GM19452 (cell line): ENCODE data around the gene SERPINB6.
"Not testable (repeated sequence)": the region's sequence is repeated elsewhere in the genome, so short reads cannot be mapped to it uniquely, and the experiment has no call there.

Experiments used
- ATAC-seq: cut with Tn5 transposase; IDR thresholded peaks from one replicate; pipeline ENCODE4 v1.9.1; 2021; ENCODE audit not compliant: unreplicated experiment

SERPINB6 gene

DNA sequence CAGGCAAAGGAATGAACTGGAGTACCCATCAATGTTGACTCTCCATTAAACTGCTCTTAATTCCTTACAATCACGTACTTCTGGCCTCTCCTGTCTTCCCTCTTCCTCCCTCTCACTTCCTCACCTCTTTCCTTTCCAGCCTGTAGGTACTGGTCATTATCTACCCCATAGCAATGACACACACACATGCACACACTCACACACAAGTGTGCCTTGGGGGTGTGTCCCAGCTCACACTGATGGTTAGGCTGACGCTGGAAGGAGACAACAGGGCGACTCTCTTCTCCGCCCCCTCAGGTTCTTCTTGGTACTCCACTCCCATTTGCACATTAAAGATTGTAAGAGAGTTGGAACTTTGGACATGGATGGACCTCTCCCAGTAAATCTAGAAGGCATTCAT is 54.3 kb downstream of the SERPINB6 start:
- no peak for ATAC-seq

DNA sequence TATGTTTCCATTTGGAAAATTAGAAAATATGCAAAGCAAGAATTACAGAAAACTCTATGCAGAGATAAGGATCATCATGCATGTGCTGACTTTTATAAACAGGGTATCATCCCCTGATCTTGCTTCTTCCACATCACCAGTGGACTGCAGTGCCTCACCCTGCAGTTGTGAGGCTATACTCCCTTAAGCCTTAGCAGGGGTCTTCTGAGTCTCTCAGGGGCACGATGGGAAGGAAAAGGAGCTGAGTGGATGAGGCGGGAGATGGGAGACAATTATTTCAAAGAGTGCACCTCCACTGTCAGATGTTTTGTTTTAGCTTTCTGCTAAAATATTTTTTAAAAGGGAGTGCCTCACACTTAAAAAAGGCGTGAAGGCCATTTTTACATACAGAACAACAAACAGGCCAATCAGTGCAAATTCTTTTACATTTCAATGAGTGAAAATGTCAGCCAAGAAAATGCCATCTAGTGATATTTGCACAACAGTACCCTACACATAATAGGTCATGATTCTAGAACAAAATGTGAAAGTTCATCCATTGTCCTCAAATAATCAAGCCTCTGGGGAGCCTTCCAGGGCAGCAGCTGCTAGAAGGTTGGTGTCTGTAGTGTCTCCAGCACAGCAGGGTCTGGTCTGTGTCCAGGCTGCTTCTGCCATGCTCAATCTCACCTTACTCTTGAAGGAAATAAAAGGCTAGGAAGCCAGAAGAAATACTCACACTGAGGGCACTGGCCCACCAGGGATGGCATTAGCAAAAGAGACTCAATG is 55.0 kb downstream of the SERPINB6 start:
- ATAC-seq = no peak

DNA sequence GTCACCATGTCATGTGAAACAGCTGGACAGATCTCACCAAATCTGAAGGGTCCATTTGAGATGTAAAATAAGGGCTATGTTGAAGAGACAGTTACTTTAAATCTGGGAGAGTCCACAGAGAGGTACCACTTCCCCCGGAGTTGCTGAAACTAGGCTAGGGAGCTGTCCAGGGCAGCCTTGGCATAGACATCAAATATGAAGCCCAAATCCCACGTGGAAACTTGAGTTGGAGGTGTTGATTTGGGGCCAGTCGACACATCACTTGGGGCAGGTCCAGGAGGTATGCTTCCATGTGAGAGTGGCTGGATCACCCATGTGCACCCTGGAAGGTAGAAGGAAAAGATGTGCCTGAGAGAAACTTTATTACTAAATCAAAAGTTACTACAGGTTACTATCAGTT is 56.2 kb downstream of the SERPINB6 start:
- ATAC-seq = no peak

DNA sequence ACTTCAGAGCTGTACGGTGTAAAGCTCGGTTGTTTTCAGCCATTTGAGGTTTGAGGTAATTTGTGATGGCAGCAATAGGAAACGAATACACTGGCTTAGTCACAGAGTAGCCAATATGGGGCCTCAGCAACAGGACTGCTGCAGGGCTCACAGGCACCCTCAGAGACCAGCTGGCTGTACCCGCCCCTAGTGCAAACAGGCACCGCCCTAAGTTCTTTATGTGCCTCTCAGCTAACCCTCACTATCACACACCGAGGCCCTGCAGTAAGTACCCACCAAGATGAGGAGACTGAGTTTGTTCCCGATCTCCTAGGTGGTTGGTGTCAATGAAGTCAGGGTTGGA is 57.1 kb downstream of the SERPINB6 start:
- no peak for ATAC-seq

DNA sequence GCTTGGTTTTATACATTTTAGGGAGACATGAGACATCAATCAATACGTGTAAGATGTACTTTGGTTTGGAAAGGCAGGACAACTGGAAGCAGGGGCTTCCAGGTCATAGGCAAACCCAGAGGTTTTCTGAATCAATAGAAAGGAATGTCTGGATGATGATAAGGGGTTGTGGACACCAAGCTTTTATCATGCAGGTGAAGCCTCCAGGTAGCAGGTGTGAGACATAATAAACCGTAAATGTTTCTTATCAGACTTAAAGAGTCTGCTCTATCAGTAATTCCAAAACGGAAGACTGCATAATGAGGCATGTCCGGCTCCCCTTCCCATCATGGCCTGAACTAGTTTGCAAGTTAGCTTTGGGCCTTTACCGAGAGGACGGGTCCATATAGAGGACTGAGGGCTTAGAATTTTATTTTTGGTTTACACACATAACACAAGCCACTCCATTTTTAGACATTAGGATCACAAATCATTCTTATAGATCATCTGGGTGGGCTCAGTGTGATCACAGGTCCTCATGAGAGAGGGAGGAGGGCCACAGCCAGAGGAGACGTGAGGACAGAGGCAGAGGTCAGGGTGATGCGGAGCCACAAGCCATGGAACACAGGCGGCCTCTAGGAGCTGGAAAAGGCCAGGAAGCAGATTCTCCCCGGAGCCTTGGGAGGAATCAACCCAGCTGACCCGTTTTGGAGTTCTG is 57.6 kb downstream of the SERPINB6 start:
- no peak for ATAC-seq

DNA sequence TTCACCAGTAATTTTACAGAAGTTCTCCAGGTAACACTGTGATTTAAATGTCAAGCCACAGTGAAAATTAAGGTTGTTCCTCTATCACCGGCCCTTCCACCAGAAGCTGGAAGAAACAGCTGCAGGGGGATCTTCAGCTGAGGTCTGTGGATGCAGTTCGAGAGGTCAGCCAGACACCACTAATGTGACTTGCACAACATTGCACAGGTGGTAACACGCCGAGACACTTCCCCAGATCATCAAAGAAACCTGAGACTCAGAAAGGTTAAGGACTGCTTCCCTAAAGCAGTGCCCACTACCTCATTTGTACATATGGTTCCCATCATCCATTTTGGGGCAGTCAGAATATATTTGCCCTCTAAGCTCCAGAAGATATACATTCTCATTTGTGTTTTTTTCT is 60.2 kb downstream of the SERPINB6 start:
- ATAC-seq = no peak

DNA sequence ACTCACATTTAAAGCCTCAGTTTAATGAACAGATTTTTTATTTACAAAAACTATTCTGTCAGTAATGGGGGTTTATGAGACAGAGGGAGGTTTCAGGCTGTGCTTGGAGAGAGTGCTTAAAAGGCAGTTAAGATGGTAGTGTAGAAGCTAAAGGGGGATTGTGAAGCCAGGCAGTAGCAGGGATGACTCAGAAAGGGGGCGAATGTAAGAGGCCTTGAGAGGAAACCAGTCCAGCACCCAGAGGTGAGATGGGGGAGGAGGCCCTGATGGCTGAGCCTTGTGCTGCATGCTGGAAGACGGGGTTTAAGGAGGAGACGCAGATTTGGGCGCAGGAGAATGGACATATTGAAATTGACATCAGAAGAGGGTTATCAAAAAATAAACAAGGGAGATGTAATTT is 61.6 kb downstream of the SERPINB6 start:
- ATAC-seq = no peak

DNA sequence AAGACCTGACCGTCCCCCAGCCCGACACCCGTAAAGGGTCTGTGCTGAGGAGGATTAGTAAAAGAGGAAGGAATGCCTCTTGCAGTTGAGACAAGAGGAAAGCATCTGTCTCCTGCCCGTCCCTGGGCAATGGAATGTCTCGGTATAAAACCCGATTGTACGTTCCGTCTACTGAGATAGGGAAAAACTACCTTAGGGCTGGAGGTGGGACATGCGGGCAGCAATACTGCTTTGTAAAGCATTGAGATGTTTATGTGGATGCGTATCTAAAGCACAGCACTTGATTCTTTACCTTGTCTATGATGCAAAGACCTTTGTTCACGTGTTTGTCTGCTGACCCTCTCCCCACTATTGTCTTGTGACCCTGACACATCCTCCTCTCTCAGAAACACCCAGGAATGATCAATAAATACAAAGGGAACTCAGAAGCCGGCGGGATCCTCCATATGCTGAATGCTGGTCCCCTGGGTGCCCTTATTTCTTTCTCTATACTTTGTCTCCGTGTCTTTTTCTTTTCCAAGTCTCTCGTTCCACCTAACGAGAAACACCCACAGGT is 62.2 kb downstream of the SERPINB6 start:
- not testable (repeated sequence) for ATAC-seq

DNA sequence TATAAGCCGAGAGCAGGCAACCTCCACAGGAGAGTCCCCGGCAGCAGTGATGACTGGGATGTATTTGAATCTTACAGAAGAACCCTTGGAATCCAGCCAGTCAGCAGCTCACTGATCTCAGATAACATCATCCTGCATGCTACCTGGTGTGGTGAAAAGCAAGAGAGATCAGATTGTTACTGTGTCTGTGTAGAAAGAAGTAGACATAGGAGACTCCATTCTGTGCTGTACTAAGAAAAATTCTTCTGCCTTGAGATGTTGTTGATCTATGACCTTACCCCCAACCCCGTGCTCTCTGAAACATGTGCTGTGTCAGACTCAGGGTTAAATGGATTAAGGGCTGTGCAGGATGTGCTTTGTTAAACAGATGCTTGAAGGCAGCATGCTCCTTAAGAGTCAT is 62.9 kb downstream of the SERPINB6 start:
- ATAC-seq = not testable (repeated sequence)

DNA sequence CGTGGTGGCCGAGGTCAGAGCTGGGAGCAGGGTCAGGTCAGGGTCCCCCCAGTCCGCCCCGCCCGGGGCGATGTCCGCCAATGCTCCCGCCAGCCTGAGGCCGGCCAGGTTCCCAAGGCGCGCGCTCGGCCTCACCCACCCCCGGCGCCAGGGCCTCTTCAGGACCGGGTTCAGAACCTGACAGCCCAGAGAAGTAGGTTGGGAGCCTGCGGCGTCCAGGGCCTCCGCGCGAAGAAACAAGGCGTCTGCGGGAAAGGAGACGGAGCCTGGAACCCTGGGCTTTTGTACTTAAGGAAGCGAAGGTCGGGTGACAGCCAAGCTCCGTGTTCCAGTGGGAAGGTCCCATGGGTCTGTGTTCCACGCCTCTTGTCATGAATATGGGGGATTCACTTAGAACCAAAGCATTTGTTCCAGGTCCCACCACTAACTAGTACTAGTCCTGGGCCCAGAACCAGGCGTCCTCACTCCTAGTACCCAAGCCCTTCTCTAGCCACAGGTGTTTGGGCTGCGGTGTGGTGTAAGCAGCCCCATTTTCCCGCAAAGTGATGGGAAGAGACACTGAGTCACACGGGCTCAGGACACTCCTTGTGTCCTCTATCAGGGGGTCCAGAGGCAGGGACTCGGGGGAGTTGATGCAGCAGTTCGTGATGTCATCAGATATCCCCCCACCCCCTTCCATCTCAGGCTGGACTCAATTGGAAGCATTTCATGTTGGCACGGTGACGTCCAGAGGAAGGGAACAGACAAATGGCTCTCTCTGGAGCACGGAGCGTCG is 67.8 kb downstream of the SERPINB6 start:
- not testable (repeated sequence) for ATAC-seq

DNA sequence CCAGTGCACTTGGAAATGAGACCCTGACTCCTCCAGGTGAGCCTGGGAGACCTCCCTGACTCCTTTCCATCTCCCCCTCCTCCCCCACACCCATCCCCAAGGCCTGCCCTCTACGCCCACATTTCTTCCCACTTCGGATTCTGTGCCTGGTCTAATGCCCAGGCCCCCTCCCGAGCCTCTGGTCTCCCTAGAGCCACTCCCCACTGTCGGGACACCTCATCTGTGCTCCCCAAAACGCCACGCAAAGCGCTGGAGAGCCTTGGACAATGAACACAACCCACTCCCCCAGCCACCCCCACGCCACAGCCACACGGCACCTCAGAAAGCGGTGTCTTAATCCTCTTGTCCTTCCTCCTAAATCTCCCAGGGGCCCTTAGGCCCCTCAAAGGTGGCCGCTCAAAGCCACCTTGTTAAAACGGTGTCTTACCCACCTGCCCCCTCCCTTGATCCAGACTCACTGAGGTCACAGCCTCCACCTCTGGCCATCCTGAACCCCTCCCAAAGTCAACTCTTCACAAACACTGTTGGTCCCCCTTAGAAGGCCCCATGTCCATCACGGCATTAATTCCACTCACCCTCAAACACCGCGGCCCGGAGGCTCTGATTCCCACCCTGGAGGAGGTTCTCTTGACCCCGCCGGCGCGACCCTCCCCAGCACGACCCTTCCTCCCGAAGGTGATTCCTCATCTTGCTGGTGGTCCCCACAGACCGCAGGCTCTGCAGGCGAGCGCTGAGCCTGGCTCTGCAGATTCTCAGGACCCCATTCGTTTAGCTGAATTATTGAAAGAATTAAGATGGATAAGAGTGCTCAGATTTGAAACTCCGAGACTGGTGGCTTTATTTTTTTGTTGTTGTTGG is 69.5 kb downstream of the SERPINB6 start:
- ATAC-seq = not testable (repeated sequence)

DNA sequence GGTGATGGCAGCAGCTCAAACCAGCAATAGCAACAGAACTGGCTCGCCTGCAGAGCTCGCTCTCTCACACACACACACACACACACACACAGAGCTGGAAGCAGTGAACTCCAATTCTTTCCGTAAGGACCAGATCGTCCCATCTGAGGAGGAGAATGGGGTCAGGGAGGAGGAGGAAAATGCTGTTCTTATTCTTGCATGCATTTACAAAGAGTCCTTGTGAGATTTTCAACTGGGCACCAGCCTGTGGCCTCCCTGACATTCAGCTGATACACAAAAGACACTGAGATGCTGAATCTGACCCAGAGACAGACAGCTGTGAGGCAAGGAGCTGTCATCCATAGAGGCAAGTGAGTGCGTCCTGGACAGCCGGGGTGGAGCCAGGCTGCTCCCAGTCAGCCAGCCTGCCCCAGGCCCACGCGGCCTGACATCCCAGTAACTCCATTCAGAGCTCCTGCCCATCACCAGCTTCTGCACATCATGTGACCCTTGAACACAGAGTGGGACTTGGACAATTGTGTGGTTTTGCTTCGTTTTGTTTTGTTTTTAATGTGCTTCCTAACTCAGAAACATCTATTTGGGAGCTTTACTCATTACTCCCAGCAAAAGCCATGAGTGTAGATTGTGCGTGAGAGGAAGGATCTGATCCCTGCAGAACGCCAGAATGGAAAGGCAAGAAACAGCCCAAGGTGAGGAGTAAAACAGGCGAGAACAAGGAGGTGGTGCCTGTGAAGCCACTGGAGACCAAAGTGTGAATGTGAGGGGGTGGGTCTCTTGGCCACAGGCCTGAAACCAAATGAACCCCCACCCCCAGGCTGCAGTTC is 70.3 kb downstream of the SERPINB6 start:
- no peak for ATAC-seq

DNA sequence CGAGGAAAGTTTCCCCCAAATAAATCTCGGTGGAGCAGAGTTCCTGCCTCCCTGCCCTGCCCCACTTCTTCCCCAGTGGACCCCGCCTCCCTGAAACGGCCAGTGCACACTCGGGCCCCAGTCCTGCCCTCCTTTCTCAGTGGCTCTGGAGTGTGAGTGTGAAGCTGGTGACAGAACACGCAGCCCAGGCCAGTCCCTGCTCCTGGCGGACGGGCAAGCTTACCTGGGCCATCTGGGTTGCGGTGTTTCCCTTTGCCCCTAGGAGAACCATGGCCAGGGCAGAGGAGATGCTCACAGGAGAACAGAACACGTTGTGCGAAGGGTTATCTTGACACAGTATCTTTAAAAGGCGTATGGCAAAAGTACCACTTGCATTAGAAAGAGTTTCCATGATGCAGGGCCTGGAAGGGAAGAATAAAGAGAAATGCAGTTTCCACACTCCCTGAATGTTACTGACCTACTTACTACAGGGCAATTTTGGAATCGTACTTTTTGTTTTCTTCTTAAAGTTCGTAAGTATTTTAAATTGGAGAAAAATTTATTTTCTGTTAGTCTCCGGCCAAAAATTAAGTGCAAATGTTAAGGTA is 71.1 kb downstream of the SERPINB6 start:
- no peak for ATAC-seq

DNA sequence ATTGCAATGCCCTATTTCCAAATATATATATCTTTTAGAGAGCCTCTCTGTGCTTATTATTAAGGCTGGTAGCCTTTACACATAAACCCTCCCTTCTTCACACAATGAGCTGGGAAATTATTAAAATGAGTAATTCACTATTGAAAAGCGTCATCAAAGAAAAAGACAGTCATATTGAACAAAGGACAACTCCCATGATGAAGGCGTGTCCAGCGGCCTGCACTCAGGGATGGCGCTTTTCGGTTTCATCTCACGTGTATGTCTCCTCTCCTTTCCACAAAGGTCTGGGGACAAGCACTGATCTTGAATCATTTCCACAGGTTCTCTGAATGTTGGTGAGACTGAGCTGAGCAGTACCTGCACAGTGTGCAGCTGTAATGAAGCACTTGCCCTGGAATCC is 71.8 kb downstream of the SERPINB6 start:
- no peak for ATAC-seq
